Renal cortex interstitium (tissue), 11 donors: ENCODE measurements around the gene PPP2R3B. TPM values are rescaled to one million over a fixed set of nuclear protein-coding genes. Genes with fewer than 3 reads are reported as not detected.
"Not testable (repeated sequence)": the region's sequence is repeated elsewhere in the genome, so short reads cannot be mapped to it uniquely, and the experiment has no call there.

Experiments used
- DNase-seq, 11 donors: peaks; one replicate each; pipeline ENCODE4 v3.0.0-alpha.2; 2013; ENCODE audit warnings: low read depth in 9 of 11, low spot score in 4 of 11; ENCODE audit errors: extremely low read depth in 1 of 11
- polyA plus RNA-seq, 3 donors: library from polyadenylated mRNA; unstranded; fragments of 120-200 nt; gene quantifications; one replicate each; pipeline ENCODE4 v1.2.1, GENCODE V29; 2013; ENCODE audit not compliant: insufficient read length in 3 of 3

Gene PPP2R3B
- polyA plus RNA-seq, 3 donors: 19.9 to 28.8 (median 24.6) TPM

DNA sequence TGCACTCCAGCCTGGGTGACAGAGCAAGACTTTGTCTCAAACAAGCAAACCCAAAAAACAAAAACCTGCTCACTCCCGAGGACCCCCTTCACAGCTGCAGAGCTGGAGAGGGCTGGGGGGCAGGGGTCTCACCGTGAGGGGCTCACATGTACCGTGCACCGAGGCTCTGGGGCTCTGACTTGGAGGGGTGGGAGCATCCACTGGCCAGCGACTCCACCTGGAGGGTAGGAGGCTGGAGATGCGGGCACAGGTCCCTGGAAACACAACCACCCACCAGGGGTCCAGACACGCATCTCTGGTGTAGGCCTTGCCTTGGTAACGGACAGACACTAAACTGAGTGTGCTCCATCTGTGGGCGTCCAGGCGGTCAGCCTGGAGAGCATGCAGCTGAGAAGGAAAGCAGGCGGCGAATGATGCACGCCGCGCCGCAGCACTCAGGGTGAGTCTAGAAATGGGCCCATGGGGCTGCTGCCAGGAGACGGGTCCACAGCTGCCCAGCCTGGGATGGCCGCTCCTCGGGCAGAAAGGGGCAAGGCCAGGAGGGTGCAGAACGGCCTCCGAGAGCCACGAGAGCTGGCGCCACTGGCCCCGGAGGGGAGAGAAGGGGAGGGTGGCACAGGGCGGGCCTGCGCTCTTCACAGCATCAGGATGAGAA, 26.1 kb downstream of the PPP2R3B start:
- no peak for DNase-seq

DNA sequence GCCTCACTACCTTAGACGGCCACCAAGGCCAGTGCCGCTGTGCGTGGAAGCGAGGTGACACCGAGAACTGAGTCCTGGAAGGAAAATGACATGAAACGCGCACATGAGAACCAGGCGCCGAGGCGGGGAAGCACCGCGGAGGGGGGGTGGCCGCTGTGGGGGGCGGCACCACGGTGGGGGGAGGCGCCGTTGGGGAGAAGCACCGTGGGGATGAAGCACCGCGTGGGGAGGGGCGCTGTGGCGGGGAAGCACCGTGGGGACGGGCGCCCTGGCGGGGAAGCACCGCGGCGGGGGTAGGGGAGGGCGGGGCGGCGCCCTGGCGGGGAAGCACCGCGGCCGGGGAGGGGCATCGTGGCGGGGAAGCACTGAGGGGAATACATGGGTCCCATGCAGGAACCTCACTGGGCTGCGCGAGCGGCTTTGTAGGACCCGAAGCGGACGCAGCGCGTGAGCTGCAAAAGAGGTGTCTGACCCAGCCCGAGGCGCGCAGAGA, 28.0 kb downstream of the PPP2R3B start:
- no peak for DNase-seq

DNA sequence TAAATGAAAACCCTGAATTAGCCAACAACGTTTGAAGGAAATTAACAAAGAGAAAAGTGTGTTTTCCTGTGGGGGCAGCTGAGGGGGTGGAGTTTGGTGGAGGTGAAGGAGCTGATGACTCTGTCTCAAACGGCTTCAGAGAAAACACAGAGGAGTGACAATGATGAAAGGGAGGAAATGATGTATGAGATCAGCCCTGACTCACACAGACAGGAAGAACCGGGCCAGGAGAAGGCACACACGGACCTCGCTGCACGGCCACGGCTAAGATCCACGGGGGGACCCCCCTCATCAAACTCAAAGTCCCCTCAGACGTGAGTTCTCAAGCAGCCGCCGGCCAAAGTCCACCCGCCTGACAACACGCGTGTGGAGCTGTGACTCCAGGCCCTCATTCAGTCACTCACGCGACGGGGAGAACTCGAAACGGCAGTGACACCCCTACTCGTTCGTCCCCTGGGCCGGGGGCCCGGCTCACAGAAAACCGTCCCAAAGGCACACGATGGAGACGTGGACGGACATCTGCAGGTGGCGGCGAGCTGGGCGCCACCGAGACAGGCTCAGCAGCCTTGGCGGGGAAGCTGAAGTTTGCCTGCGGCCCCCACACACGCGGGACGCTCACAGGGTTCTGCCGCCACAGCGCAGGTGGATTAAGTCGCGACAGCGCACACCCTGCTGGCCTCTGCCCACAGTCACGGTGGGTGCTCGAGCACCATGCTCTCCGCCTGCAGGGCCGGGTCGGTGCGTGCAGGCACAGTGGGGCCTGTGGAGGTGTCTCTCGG, 28.8 kb downstream of the PPP2R3B start:
- DNase-seq: no peak

DNA sequence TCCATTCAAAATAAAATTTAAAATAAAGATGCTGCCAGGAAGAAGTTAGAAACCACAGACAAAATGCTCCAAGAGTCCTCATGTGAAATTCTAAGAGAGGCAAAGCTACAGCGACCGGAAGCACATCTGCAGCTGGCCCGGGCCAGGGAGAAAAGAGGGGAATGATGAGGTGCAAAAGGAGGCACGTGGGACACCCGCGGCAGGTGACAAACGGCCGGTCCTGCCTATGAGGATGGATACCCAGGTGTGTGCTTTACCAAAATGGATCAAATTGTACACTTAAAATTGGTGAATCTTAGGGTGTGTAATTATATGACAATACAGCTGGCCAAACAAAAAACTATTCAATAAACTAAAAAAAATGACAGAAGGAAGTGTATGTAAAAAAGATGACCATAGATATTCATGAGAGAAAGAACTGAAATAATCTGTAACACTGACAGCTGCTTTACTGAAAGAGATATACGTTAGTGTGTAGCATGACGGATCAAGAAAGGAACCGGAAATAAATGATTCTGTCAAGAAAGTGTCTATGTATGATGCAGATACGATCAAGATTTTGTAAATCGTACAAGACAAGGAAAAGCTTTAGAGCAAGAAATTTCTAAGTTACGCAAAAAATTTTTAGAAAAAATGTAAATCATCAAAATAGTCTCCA, 29.5 kb downstream of the PPP2R3B start:
- DNase-seq: no peak

DNA sequence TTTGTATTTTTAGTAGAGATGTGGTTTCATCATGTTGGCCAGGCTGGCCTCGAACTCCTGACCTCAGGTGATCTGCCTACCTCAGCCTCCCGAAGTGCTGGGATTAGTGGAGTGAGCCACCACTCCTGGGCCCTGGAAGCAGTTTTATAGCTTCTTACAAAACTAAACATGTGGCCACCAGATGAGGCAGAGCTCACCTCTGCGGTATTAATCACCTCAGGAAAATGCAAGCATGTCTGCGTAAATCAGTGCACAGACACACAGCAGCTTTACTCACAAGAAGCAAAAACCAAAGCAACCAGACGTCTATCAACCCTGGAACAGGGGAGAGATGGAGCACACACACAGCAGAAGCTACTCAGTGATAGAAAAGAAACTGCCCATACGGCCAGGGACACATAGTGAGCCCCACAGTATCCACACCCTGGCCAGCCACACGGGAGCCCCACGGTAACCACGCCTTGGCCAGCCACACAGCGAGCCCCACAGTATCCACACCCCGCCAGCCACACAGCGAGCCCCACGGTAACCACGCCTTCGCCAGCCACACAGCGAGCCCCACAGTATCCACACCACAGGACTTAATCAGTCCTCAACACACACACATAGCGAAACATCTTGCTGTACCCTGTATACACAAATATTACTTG, 30.2 kb downstream of the PPP2R3B start:
- DNase-seq: no peak

DNA sequence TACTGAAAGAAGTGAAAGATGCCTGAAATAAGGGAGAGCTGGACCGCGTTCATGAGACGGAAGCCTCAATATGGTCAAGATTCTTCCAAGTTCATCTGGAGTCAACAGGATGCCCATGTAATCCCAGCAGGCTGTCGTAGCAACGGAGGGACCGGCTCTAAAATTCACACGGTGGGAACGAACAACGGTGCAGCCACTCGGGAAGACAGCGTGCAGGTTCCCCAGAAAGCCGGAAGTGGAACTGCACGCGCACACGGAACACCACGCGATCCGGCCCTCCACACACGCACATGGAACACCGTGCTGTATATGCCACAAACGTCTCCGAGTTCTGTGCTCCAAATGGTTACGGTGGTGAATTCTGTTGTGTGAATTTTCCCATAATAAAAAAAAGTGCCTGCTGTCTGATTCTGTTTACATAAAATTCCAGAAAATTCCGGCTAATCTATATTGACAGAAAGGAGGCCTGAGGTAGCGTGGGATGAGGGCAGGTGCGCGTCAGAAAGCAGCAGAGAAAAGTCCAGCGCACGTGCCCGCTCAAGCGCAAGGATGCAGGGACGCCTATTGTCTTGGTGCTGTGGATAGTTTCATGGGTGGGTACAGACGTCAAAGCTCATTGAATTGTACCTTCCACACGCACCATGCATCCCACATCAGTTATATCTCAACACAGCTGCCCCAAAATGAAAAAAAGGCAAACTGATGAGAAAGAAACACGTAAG, 31.2 kb downstream of the PPP2R3B start:
- DNase-seq: no peak

DNA sequence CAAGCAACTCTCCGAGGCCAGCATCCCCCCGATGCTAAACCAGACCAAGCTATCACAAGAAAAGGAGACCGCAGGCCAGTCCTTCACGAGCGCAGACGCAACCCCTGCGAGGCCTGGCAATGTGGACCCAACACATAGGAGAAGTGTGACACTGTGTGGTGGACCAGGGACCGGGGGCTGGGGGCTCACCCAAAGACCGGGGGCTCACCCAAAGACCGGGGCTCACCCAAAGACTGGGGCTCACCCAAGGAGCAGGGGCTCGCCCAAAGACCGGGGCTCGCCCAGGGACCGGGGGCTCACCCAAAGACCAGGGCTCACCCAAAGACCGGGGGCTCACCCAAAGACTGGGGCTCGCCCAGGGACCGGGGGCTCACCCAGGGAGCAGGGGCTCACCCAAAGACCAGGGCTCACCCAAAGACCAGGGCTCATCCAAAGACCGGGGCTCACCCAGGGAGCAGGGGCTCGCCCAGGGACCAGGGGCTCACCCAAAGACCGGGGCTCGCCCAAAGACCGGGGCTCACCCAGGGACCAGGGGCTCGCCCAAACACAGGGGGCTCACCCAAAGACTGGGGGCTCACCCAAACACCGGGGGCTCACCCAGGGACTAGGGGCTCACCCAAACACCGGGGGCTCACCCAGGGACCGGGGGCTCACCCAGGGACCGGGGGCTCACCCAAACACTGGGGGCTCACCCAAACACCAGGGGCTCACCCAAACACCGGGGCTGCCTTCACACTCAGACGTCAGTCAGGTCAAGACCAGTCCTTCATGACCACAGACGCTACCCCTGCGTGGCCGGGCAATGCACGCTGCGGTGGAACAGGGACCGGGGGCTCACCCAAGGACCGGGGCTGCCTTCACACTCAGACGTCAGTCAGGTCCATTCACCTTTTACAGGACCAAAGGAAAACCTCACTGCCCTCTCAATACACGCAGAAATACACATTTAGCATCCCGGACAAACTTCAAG, 32.9 kb downstream of the PPP2R3B start:
- no peak for DNase-seq

DNA sequence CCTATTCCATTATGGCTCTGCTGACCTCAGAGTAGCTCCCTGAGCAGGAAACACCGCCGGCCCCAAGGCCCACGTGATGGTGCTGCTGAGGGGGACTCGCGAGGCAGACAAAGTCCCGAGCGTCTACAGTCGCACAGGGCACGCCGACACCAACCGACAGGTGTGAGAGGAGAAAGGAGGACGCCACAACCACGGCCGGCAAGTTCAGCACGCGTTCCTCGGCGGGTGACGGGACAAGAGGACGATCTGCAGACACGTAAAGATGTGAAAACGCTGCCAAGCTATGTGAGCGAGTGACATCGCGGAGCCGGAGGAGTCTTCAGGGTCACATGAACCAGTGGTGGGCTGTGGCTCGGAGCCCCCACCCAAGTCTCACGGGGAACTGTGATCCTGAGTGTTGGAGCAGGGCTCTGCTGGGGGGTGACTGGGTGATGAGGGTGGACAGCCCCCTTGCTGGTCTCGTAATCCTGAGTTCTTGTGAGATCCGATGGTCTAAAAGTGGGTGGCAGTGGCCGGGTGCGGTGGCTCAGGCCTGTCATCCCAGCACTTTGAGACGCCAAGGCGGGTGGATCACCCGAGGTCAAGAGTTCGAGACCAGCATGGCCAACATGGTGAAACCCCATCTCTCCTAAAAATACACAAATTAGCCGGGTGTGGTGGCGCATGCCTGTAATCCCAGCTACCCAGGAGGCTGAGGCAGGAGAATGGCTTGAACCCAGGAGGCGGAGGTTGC, 34.0 kb downstream of the PPP2R3B start:
- no peak for DNase-seq

DNA sequence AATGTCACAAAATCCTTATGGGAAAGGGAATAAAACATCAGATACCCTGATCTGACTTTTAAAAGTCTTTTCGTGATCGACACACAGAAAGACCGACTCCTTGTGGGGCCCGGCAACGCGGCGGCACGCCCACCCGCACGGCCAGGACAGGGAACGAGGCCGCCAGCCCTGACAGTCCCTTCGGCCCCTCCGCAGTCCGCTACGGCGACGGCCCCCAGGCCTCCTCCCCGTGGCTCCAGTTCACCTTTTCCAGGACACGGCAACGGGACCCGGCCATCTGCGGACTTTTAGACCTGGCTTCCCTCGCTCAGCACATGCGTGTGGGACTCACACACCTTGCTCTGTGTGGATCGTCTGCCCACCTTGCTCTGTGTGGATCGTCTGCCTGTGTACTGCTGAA, 34.5 kb downstream of the PPP2R3B start:
- DNase-seq: no peak

DNA sequence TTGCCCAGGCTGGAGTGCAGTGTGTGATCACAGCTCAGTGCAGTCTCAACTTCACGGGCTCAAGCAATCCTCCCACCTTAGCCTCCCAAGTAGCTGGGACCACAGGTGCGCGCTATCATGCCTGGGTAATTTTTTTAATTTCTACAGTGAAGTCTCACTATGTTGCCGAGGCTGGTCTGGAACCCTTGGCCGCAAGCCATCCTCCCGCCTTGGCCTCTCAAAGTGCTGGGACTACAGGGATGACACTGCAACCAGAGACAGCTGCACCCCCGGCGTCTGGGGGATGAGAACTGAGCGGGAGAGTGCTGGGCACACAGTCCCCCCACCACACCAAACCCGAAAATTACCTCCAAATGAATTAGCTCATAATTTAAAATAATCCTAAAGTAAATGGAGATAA, 35.0 kb downstream of the PPP2R3B start:
- DNase-seq: no peak

DNA sequence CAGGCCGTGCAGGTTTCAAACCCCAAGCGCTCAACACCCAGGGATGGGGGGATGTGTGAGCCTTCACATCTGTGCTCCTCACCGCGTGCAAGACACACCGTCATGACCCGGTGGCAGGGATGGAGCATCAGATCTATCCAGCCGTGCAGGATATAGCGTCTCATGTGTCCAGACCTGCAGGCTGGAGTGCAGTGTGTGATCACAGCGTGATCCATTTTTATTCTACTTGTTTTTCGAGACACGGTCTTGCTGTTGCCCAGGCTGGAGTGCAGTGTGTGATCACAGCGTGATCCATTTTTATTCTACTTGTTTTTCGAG, 35.4 kb downstream of the PPP2R3B start:
- DNase-seq: not testable (repeated sequence)

DNA sequence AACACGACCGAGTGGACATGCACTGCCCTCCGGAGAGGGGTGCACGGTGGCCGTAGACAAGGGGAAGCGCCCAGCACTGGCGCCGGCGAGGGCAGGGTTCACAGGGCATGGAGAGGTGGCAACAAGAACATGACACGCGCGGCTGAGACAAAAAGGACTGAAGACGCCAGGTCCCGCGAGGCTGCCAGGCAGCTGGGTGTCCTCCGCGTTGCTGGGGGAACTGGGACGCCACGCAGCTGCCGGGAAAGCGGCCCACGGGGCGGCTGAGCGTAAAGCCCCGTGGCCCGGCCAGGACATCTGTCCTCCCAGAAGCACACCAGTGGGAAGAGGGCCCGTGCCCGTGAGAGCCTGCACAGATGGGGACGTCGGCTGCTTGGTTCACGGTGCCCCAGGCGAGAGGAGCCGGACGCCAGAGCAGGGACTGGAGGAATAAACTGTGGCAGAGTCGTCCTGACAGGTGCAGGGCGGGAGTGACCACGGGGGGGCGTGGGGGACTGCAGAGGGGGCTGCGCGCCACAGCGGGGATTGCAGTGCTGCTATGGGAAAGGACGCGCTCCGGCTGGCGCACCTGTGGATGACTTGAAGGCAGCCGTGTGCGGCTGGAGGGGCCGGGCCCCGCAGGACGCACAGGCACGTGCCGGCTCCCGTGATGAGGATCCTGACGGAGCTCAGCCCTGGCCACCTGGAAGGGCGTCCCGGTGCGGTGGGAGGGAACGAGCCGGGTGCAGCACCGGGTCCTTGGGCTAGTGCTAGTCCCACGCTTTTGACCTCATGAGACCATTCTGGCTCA, 36.0 kb downstream of the PPP2R3B start:
- DNase-seq: no peak

DNA sequence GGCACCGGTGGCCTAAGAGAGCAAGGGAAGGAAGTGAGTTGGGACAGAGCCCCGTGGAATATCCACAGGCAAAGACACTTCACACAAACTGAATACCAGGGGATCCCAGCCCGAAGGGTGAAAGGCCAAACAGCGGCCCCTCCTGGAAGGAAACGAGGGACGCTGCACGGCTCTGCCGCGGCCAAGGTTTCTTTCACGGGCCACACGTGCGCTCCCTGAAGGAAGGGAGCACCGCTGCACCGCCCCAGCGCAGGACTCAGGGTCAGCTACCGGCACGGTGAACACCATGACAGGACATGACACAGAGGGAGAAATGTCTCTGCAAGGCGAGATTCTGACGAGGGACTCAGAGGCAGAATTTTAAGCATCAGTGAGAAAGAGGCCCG, 36.6 kb downstream of the PPP2R3B start:
- no peak for DNase-seq

DNA sequence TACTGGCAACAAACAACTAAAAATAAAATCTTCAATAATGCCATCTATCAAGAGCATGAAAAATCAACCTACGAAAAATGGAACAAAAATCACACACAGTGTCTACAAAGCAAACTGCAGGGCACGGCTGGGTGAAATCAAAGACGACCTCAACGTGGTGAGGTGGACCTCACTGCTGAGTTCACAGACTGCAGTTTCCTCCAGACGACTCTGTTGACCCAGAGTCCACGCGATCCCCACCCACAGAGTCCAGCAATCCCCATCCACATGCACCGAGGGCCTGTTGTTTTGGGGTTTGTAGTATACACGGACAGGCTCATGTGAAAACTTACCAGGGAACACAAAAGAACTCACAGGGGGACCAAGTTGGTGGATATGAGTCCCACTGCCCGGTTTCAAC, 37.0 kb downstream of the PPP2R3B start:
- no peak for DNase-seq

DNA sequence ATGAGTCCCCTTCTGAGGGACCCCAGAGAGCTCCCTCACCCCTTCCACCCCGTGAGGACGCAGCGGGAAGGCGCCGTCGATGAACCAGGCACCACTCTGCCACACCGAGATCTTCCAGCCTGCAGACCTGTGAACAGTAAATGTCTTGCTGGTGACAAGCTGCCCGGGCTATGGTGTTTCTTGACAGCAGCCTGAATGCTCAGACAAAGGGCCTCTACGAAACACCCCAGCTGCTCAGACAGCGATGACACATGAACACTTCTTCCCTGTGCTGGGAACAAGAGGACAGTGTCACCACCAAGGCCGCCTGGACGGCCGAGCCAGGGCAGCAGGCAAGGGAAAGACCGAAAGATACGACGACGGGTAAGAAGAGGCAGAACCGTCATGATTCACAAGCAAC, 37.5 kb downstream of the PPP2R3B start:
- DNase-seq: no peak

DNA sequence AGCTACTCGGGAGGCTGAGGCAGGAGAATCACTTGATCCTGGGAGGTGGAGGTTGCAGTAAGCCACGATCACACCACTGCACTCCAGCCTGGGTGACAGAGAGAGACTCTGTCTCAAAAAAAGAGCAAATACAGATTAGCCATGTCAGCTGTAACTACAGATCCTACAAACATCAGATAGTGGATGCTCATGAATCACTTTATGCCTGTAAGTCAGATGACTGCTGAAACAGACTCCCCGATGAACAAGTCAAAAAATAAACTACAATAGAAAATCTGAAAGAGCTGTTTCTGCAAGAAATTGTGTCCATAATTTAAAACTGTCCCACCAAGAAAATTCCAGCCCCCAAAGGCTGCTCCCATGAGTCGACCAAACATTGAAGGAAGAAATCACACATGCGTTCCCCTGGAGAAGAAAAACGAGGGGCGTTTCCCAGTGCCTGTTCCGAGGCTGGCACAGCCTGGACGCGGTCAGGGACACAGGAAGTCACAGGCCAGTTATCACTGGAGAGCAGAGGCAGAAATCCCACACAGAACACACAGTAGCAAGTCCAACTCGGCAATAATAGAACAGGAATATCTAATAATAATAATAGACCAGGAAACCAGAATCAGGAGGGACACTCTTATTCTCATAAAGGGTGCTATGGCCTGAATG, 38.1 kb downstream of the PPP2R3B start:
- no peak for DNase-seq
